Fibroblast of skin of scalp (primary cell): ENCODE results near the gene IQCK.

Experiments
- DNase-seq: peaks from one replicate; pipeline ENCODE4 v3.0.0-alpha.2; 2013

Gene IQCK

GRCh38 chr16:19837984-19838707 lies 120.1 kb downstream of the IQCK start:
- DNase-seq = no peak

- DNase-seq = no peak
Measured at GRCh38 chr16:19840524-19841110, 122.5 kb downstream of the IQCK start.

GRCh38 chr16:19841184-19841583 lies 123.1 kb downstream of the IQCK start:
- DNase-seq = no peak

- DNase-seq = no peak
Measured at GRCh38 chr16:19842426-19843157, 124.5 kb downstream of the IQCK start.

- no peak for DNase-seq
Measured at GRCh38 chr16:19843371-19843770, 125.3 kb downstream of the IQCK start.

GRCh38 chr16:19844945-19845641 lies 127.0 kb downstream of the IQCK start:
- peak; percentile 51 for DNase-seq

- no peak for DNase-seq
Measured at GRCh38 chr16:19846436-19846835, 128.4 kb downstream of the IQCK start.

GRCh38 chr16:19848756-19849155 lies 130.7 kb downstream of the IQCK start:
- no peak for DNase-seq

GRCh38 chr16:19850131-19850817 lies 132.2 kb downstream of the IQCK start:
- no peak for DNase-seq

- DNase-seq = no peak
Measured at GRCh38 chr16:19851476-19851875, 133.4 kb downstream of the IQCK start.

GRCh38 chr16:19853132-19853741 lies 135.2 kb downstream of the IQCK start:
- no peak for DNase-seq

GRCh38 chr16:19853742-19854542 lies 135.9 kb downstream of the IQCK start:
- no peak for DNase-seq

GRCh38 chr16:19854543-19854876 lies 136.4 kb downstream of the IQCK start:
- DNase-seq = no peak

GRCh38 chr16:19856120-19856519 lies 138.0 kb downstream of the IQCK start:
- no peak for DNase-seq

- no peak for DNase-seq
Measured at GRCh38 chr16:19857593-19858339, 139.7 kb downstream of the IQCK start.

GRCh38 chr16:19858340-19859018 lies 140.4 kb downstream of the IQCK start:
- DNase-seq = no peak

- DNase-seq = no peak
Measured at GRCh38 chr16:19859166-19859565, 141.1 kb downstream of the IQCK start.

GRCh38 chr16:19859603-19860002 lies 141.5 kb downstream of the IQCK start:
- DNase-seq = no peak

- DNase-seq = peak; percentile 43
Measured at GRCh38 chr16:19860166-19861041, 142.3 kb downstream of the IQCK start.
